ENCODE measurements around the gene IL4R. TPM values are rescaled to one million over a fixed set of nuclear protein-coding genes. Genes with fewer than 3 reads are reported as not detected.

Gene IL4R
- total RNA-seq, 1 donor from 2014 or later: 41.0 TPM

GRCh38 chr16:27322858-27323780, 9.3 kb downstream of the IL4R start:
- H3K36me3 Mint-ChIP-seq (ENCODE audit: low read depth): peaks cover 1% of the 10 kb centered on the region
- no peak for TF ChIP-seq CTCF (IDR thresholded peaks at IDR 0.05)
- H3K27me3 Mint-ChIP-seq (ENCODE audit: low read depth): no peaks in the 10 kb centered on the region
- H3K4me1 Mint-ChIP-seq (ENCODE audit: low read depth): peaks cover 48% of the 10 kb centered on the region
- H3K4me3 Mint-ChIP-seq (ENCODE audit: unreplicated experiment): no peak overlapping the region
- no peaks in the 10 kb centered on the region for H3K9me3 Mint-ChIP-seq (ENCODE audit: low read depth)
- H3K27ac Mint-ChIP-seq (ENCODE audit: unreplicated experiment): no peak overlapping the region
- DNase-seq (ENCODE audit: low spot score): peak; percentile 36

GRCh38 chr16:27323781-27324561, 10.2 kb downstream of the IL4R start:
- Mint-ChIP-seq H3K36me3 (ENCODE audit: low read depth) (peaks cover under 1% of the 10 kb centered on the region), H3K4me1 (ENCODE audit: low read depth) (peaks cover 44% of the 10 kb centered on the region), H3K27me3 (ENCODE audit: low read depth) (no peaks in the 10 kb centered on the region), H3K9me3 (ENCODE audit: low read depth) (peaks cover 2% of the 10 kb centered on the region), H3K27ac (ENCODE audit: unreplicated experiment) (no peak overlapping the region), H3K4me3 (ENCODE audit: unreplicated experiment) (no peak overlapping the region)
- no peak for TF ChIP-seq CTCF (IDR thresholded peaks at IDR 0.05)
- peak; percentile 57 for DNase-seq (ENCODE audit: low spot score)

GRCh38 chr16:27324851-27325301, 11.1 kb downstream of the IL4R start:
- Mint-ChIP-seq H3K4me3 (ENCODE audit: unreplicated experiment) (no peak overlapping the region), H3K36me3 (ENCODE audit: low read depth) (no peaks in the 10 kb centered on the region), H3K9me3 (ENCODE audit: low read depth) (peaks cover 4% of the 10 kb centered on the region), H3K27me3 (ENCODE audit: low read depth) (no peaks in the 10 kb centered on the region), H3K4me1 (ENCODE audit: low read depth) (peaks cover 47% of the 10 kb centered on the region), H3K27ac (ENCODE audit: unreplicated experiment) (peak overlapping the region; percentile 36)
- TF ChIP-seq CTCF (IDR thresholded peaks at IDR 0.05): no peak
- DNase-seq (ENCODE audit: low spot score): peak; percentile 75

- H3K4me1 Mint-ChIP-seq (ENCODE audit: low read depth): peaks cover 49% of the 10 kb centered on the region
Observed at GRCh38 chr16:27325736-27326135, 12.0 kb downstream of the IL4R start.

More at GRCh38 chr16:27325736-27326135, 12.0 kb downstream of the IL4R start:
- DNase-seq (ENCODE audit: low spot score): peak; percentile 43
- Mint-ChIP-seq H3K36me3 (ENCODE audit: low read depth) (peaks cover 1% of the 10 kb centered on the region), H3K27me3 (ENCODE audit: low read depth) (no peaks in the 10 kb centered on the region), H3K4me3 (ENCODE audit: unreplicated experiment) (no peak overlapping the region), H3K9me3 (ENCODE audit: low read depth) (peaks cover 4% of the 10 kb centered on the region), H3K27ac (ENCODE audit: unreplicated experiment) (peak overlapping the region; percentile 97)
- no peak for TF ChIP-seq CTCF (IDR thresholded peaks at IDR 0.05)

Data from chondrocyte (in vitro differentiated cells).